ENCODE measurements around the gene PREX1.
A peak's percentile ranks its signal among the peaks of the same experiment; 100 is the strongest.
"Not testable (repeated sequence)": the region's sequence is repeated elsewhere in the genome, so short reads cannot be mapped to it uniquely, and the experiment has no call there.

The PREX1 gene

GRCh38 chr20:48847498-48848205, 19.9 kb upstream of the PREX1 start:
- no peak for DNase-seq (ENCODE audit: low read depth in 2 of 2)

DNA sequence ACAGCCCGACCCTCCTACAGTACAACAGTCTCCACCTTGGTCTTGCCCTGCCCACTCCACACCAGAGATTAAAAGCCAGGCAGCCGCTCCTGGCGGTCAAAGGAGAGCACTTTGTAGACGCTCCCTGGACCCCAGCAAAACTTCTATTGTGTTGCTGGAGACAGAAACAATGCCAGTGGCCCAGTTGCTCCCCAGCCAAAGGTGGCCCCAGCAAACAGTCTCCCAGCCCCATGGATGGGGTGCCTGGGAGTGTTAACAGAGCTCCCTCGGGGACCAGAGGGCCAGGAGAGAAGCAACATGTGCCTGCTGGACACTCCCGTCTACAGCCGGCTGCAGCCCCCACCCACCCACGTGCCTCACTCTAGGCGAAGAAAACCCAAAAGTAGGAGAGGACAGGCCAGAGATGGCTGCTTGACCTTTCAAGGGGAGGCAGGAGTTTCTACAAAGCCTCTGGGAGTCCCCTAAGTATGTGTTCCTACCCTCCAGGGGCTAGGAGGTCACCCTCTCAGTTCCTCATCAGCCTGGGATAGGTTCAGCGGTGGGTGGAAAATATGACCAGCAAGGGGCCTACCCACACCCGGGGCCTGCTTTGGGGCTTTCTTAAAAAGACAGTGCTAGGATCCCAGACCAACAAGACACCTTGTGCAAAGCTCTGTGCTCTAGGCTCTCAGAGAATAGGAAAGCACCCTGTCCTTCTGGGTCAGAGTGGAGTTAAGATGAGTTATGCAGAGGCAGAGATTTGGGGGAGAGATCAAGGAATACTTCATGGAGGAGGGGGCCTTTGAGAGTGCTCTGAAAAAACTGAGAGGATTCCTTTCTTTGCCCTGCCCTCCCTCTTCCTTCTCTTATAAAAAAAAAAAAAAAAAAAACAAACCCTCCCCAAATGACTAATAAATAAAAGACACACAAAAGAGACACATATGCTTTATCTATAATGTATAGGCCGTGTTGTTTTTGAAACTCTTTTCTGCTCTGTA, 19.0 kb upstream of the PREX1 start:
- DNase-seq (ENCODE audit: low read depth in 2 of 2) = peak in 1 of 2 donors; percentile 42

DNA sequence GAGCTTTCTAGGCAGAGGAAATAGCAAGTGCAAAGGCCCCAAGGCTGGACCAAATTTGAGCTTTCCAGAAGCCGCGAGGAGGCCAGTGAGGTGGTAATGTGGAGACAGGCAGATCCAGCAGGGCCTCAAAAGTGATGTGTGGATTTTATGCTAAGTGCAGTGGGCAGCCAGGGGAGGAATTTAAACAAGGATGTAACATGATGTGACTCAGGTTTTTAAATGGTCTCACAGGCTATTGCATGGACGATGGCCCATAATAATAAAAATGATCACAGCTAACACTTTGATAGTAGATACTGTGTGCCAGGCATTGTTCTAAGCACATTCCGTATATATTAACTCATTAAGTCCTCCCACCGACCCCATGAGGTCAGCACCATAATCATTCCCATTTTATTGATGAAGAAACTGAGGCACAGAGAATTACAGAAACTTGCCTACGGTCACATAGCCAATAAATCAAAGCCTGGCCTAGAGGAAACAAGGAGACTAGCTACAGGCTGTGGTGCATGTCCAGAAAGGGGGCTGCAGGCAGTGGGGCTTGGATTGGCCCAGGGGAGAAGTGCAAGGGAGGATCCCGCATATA, 18.0 kb upstream of the PREX1 start:
- DNase-seq (ENCODE audit: low read depth in 2 of 2) = no peak

- no peak for DNase-seq (ENCODE audit: low read depth in 2 of 2)
Observed at GRCh38 chr20:48844996-48845395, 17.2 kb upstream of the PREX1 start.

GRCh38 chr20:48843896-48844295, 16.1 kb upstream of the PREX1 start:
- DNase-seq (ENCODE audit: low read depth in 2 of 2) = not testable (repeated sequence)

GRCh38 chr20:48843057-48843806, 15.4 kb upstream of the PREX1 start:
- DNase-seq (ENCODE audit: low read depth in 2 of 2) = no peak

DNA sequence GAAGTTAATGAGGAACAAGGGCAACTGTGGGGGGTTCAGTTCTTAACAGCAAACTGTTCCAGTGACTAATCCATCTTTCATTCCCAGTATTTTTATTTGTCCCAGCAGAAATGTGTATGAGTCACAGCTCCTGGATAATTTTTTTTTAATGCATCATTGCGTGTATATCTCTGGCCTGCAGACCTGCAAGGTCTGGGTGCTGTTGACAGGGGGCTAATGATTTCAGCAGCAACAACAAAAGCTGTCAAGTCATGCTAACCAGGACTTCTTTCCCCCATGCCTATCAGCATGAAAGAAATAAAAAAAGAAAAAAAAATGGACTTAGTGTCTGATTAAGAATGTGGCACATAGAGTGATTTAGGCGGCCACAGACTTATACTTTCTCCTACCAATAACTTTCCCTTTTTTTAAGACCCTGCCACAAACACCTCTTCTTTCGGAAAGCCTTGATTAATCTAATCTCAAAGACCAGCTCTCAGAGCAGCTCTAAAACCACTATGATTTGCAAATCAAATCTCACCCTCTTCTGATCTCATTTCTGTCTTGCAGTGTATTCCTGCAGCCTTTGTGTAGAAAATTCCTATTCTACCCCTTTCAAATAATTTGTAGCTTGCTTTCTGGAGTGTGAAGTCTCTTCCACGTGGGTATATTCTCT, 14.2 kb upstream of the PREX1 start:
- DNase-seq (ENCODE audit: low read depth in 2 of 2) = no peak

- DNase-seq (ENCODE audit: low read depth in 2 of 2) = no peak
Observed at GRCh38 chr20:48841196-48841874, 13.5 kb upstream of the PREX1 start.

DNA sequence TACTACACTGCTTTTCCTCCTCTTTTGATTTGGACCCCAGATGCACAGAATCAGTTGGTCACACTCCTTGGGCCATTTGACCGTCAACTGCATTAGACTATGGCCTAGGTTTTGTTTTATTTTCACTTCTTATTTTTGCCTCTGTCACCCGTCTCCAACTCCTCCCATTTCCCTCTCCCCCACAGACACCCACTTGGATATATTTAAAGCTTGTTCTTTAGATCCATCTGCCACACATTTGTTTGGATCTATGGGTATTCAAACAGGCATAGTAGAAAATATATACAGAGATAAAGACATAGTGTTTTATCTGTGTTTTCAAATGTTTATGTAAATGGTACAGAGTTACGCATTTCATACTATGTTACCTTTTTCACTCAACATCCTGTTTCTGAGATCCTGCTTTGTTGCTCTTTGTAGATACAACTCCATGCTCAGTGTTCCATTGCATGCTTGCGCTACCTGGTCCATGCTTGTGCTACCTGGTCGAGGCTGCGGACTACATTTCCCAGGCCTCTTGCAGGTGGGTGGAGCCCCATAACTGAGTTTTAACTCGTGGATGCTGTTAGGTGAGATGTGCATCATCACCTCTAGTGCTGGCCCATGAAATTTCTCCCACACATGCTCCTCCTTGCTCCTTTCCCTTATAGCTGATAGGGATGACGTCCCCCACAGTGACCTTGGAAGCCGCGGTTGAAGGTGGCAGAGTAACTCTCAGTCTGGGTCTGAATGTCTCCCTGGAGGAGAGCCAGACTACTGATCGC, 11.5 kb upstream of the PREX1 start:
- no peak for DNase-seq (ENCODE audit: low read depth in 2 of 2)

- no peak for DNase-seq (ENCODE audit: low read depth in 2 of 2)
Observed at GRCh38 chr20:48837014-48837413, 9.2 kb upstream of the PREX1 start.

GRCh38 chr20:48835390-48835789, 7.6 kb upstream of the PREX1 start:
- DNase-seq (ENCODE audit: low read depth in 2 of 2) = no peak

- DNase-seq (ENCODE audit: low read depth in 2 of 2) = no peak
Observed at GRCh38 chr20:48834278-48834677, 6.5 kb upstream of the PREX1 start.

- no peak for DNase-seq (ENCODE audit: low read depth in 2 of 2)
Observed at GRCh38 chr20:48832405-48832730, 4.6 kb upstream of the PREX1 start.

- no peak for DNase-seq (ENCODE audit: low read depth in 2 of 2)
Observed at GRCh38 chr20:48831718-48832404, 4.1 kb upstream of the PREX1 start.

DNA sequence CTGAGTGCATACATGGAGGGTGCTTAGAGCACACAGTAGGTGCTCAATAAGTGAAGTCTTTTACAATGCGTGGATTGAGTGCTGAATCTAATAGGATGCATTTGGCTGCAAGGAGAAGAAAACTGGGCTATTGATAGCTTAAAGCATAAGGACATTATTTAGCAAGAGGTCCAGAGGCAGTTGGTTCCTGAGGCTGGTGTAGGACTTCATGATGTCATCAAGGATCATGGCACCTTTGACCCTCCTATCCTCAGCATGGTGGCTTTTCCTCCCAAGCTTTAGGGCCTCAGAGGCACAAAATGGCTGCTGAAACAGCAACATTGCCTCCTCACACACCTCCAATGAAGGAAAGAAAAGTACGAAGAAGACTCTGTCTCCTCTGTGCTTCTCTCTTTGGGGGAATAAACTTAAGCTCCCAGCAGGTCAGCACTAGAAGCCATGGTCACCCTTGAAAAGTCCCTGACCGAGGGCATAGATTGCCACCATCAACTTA, 3.1 kb upstream of the PREX1 start:
- DNase-seq (ENCODE audit: low read depth in 2 of 2) = no peak

DNA sequence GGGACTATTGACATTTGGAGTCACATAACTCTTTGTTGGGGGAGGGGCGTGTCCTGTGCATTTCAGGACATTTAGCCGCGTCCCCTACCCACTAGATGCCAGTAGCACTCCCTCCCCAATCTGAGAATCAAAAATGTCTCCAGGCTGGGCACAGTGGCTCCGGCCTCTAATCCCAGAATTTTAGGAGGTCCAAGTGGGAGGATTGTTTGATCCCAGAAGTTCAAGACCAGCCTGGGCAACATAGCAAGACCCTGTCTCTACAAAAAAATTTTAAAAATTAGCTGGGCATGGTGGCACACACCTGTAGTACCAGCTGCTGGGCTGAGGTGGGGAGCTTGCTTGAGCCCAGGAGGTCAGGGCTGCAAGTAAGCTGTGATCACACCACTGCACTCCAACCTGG, 2.1 kb upstream of the PREX1 start:
- DNase-seq (ENCODE audit: low read depth in 2 of 2) = no peak

- no peak for DNase-seq (ENCODE audit: low read depth in 2 of 2)
Observed at GRCh38 chr20:48828734-48829460, 1.1 kb upstream of the PREX1 start.

DNA sequence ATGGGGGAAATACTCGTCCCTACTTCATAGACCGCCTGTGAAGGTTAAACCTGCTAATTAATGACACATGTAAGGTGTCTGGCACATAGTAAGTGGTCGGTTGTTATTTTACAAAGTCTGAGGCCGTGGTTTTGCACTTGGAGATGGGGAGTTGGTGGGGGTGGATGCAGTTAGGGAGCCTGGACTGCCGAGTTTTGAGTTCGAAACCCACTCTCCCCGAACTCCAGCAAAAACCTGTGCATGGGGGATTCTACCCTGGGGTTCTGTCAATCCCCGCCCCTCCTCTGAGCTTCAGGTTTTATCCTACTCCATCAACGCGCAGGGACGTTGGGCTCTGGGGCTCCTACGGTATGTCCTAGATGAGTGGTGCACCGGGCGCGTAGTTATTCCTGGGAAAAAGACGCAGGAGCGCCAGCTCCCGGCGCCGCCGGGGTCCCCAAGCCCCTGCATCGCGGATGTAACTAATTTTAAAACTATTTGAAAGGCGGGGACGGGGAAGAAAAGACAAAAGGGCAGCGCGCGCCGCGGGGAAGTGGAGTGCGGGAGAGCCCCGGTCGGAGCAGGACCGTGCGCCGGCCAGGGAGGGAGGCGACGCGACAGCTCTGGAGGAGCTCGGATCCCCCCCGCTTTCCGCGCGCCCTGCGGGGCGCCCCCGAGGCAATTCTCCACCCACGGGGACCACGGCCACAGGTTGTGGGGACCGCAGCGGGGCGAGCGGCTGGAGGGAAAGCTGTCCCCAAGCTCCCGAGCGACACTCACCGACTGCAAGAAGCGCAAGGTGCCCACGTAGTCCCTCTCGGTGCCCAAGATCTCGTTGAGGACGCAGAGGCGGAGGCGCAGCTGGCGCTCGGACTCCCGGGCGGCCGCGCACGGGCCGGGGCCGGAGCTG, 672 bp downstream of the PREX1 start:
- peak in 1 of 2 donors; percentile 30 for DNase-seq (ENCODE audit: low read depth in 2 of 2)

All from stimulated activated CD8-positive, alpha-beta memory T cell treated with anti-CD3 and anti-CD28 coated beads, Interleukin-7, amount 100 ng/mL, for 4 hours (primary cell).